ENCODE measurements around the gene DSCAML1. TPM values are rescaled to one million over a fixed set of nuclear protein-coding genes. Genes with fewer than 3 reads are reported as not detected.

Gene DSCAML1
- total RNA-seq, 1 donor = not detected

GRCh38 chr11:117780456-117780855 lies 16.6 kb downstream of the DSCAML1 start:
- H3K4me3 ChIP-seq (ENCODE audit: low read depth, low read length) = no peak overlapping the region
- DNase-seq (ENCODE audit: low read depth) = no peak
- TF ChIP-seq CTCF (IDR thresholded peaks at IDR 0.05; ENCODE audit: insufficient read depth, low read depth, low read length) = no peak

GRCh38 chr11:117774553-117774952 lies 22.5 kb downstream of the DSCAML1 start:
- no peak overlapping the region for H3K4me3 ChIP-seq (ENCODE audit: low read depth, low read length)
- no peak for TF ChIP-seq CTCF (IDR thresholded peaks at IDR 0.05; ENCODE audit: insufficient read depth, low read depth, low read length)
- DNase-seq (ENCODE audit: low read depth) = no peak

GRCh38 chr11:117772360-117772759 lies 24.7 kb downstream of the DSCAML1 start:
- DNase-seq (ENCODE audit: low read depth) = no peak
- H3K4me3 ChIP-seq (ENCODE audit: low read depth, low read length) = no peak overlapping the region
- TF ChIP-seq CTCF (IDR thresholded peaks at IDR 0.05; ENCODE audit: insufficient read depth, low read depth, low read length) = no peak

- no peak overlapping the region for H3K4me3 ChIP-seq (ENCODE audit: low read depth, low read length)
- DNase-seq (ENCODE audit: low read depth) = no peak
- no peak for TF ChIP-seq CTCF (IDR thresholded peaks at IDR 0.05; ENCODE audit: insufficient read depth, low read depth, low read length)
Observed at GRCh38 chr11:117771841-117772240, 25.2 kb downstream of the DSCAML1 start.

GRCh38 chr11:117771197-117771596 lies 25.8 kb downstream of the DSCAML1 start:
- no peak for DNase-seq (ENCODE audit: low read depth)
- no peak overlapping the region for H3K4me3 ChIP-seq (ENCODE audit: low read depth, low read length)
- no peak for TF ChIP-seq CTCF (IDR thresholded peaks at IDR 0.05; ENCODE audit: insufficient read depth, low read depth, low read length)

- no peak for TF ChIP-seq CTCF (IDR thresholded peaks at IDR 0.05; ENCODE audit: insufficient read depth, low read depth, low read length)
- no peak overlapping the region for H3K4me3 ChIP-seq (ENCODE audit: low read depth, low read length)
- DNase-seq (ENCODE audit: low read depth) = no peak
Observed at GRCh38 chr11:117770061-117770460, 27.0 kb downstream of the DSCAML1 start.

GRCh38 chr11:117769533-117769932 lies 27.5 kb downstream of the DSCAML1 start:
- no peak for DNase-seq (ENCODE audit: low read depth)
- TF ChIP-seq CTCF (IDR thresholded peaks at IDR 0.05; ENCODE audit: insufficient read depth, low read depth, low read length) = no peak
- H3K4me3 ChIP-seq (ENCODE audit: low read depth, low read length) = no peak overlapping the region
